IPS-18c (cell line): ENCODE data around the gene ADORA1.

ENCODE experiments used
- H3K4me3 ChIP-seq: 2 replicates; pipeline ENCODE4 v1.7.0; 2013; ENCODE audit warnings: low read depth, mild to moderate bottlenecking, low read length, moderate library complexity; ENCODE audit not compliant: insufficient read depth
- H3K9me3 ChIP-seq: one replicate; pipeline ENCODE4 v1.6.1; 2013; ENCODE audit warnings: mild to moderate bottlenecking, low read length, moderate library complexity; ENCODE audit not compliant: control insufficient read depth, insufficient read depth

ADORA1 gene

DNA sequence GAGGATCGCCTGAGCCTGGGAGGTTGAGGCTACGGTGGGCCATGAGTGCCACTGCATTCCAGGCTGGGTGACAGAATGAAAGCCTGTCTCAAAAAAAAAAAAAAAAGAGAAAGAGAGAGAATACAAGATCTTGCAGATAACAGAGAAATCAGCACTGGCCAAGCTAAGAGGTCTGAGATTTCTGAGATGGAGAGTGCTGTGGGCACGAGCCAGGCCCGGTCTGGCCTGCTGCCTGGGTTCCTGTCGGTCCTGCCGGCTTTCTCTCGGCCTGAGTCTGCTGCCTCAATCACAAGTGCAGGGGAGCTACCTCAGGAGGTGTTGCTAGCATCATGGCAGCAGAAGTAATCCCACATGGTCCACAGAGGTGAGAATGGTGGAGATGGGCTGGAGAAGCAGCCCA lies 19.0 kb downstream of the ADORA1 start:
- Histone ChIP-seq H3K4me3 (no peak overlapping the region), H3K9me3 (no peaks in the 10 kb centered on the region)

DNA sequence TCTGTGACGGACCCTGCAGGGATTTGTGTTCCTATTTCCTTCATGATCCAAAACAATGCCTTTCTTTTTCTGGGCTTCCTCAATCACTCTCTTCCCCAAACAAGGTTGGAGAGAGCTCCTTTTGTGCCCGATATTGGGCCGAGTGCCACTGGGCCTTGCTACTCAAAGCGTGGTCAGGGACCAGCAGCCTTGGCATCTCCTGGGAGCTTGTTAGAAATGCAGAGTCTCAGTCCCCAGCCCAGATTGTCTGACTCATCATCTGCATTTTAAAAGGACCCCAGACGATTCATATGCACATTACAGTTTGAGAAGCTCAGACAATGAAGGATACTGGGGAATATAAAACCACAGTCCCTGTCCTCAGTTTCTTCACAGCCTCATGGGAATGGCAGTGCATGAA lies 19.9 kb downstream of the ADORA1 start:
- Histone ChIP-seq H3K4me3 (no peak overlapping the region), H3K9me3 (no peaks in the 10 kb centered on the region)

DNA sequence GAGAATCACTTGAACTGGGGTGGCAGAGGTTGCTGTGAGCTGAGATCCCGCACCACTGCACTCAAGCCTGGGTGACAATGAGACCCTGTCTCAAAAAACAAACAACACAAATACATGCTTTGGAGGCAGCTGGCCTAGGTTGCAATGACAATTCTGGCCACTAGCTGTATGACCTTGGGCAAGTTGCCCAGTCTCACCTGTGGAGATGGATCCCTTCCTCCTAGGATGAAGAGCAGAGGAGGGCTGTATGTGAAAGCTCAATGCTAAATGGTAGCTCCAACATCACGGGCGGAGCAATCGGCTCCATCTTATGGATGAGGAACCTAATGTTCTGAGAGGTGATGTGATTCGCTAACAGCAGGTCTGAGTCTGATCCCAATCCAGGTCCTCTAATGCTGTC lies 20.6 kb downstream of the ADORA1 start:
- Histone ChIP-seq H3K9me3 (no peaks in the 10 kb centered on the region), H3K4me3 (no peak overlapping the region)

DNA sequence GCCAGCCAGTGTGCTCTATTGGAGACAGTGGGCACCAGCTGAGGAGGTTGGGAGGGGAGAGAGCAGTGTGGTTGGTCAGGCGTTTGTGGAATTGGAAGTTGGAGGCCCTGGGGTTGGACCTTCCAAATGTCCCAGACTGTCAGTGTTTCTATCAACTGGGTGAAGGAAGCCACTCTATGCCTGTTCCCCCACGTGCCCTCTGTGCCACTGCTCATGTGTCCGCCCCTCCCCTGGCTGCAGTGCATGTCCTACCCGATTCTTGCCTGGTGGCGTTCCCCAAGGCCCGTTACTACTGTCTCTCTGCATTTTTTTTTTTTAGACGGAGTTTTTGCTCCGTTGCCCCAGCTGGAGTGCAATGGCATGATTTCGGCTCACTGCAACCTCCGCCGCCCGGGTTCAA lies 21.1 kb downstream of the ADORA1 start:
- Histone ChIP-seq H3K9me3 (no peaks in the 10 kb centered on the region), H3K4me3 (no peak overlapping the region)

DNA sequence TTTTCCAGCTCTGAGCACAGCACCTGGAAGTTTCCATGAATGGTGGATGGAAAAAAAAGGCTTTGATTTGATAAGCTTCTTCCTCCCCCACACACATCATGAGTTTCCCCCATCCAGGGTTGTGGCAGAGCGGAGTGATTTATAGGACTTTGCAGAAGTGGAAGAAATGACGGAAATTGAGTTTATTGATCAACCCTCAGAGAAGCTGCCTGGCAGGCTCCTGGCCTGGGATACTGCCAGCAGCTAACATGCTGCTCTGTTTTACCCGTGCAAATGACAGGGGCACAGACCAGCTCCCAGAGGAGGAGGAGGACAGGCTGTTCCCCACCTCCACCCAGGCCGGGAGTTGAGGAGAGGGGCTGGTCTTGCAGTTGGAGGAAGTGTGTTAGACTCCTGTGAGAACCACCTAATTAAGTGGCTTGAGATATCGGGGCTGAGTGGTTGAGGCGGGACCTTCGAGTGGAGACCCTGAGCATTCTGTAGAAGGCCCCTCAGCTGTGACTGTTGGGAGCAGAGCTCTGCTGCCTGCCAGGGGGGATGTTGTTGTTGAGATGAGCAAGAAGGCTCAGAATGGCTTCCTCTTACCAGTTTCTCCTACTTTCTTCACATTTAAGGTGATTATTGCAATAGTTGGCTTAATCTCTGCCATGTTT lies 21.8 kb downstream of the ADORA1 start:
- Histone ChIP-seq H3K9me3 (no peaks in the 10 kb centered on the region), H3K4me3 (no peak overlapping the region)

DNA sequence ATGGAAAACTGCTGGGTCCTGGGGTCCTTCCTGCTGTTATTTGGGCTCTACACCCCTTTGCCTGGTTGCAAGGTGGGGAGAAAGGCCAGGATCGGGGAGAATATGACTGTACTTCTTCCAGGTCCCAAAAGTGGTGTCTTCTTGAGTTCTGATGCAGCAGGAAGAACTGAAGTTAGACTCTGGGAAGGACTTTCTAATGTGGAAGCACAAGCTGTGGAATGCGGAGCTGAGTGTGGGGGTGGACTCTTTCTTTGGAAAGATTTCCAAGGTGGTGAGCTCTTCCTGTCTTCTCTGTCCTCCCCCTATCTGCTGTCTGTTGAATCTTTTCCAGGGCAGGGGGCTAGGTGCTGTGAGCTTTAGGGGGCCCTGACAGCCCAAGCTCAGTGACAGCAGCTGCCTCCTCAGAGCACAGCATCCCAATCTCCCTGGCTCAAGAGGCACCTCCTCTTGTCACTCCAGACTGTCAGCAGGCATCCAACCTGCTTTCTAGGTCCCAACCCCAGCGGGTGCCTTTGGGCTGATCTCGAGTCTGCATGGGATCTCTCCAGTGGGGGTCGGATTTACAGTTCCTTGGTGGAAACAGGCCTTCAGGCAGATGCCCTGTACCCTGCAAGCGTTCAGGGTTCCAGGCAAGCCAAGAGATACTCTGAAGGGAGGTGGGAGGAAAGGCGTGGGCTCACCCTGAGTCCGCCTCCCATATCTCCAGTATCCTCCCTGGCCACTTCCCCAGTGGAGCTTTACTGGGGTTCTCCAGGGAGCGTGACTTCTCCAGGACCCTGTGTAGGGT lies 23.2 kb downstream of the ADORA1 start:
- Histone ChIP-seq H3K4me3 (no peak overlapping the region), H3K9me3 (no peaks in the 10 kb centered on the region)

DNA sequence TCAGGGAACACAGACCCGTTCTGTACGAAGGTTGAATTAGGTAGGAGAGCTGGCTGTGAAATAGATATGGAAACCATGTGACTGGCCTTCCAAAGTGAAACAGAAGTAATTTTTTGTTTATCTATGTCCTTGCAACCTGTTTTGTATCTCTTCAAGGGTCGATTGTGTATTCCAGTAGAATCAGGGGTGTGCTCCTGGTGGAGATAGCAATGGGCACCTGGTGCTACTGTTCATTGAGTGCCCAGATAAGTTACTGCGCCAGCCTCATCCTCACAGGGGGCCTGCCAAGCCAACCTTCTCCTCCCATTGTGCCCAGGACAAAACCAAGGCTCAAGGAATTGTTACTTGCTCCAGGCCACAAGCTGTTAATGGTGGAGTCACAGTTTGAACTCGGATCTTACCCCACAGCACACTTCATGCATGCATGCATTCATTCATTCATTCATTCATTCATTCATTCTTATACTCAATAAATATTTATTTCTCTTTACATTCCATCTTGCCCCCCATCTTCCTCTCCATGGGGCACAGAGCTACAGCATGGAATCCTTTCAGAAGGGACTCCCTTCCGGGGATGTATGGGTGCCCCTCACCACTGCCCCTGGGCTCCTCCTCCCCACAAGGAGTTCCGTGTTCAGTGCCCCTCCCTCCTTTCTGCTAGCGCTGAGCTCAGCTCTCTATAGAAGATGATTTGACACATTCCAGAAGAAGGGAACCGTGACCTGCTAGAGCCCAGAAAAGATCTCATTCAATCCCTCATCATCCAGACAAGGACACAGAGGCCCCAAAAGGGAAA lies 24.0 kb downstream of the ADORA1 start:
- Histone ChIP-seq H3K4me3 (no peak overlapping the region), H3K9me3 (no peaks in the 10 kb centered on the region)

DNA sequence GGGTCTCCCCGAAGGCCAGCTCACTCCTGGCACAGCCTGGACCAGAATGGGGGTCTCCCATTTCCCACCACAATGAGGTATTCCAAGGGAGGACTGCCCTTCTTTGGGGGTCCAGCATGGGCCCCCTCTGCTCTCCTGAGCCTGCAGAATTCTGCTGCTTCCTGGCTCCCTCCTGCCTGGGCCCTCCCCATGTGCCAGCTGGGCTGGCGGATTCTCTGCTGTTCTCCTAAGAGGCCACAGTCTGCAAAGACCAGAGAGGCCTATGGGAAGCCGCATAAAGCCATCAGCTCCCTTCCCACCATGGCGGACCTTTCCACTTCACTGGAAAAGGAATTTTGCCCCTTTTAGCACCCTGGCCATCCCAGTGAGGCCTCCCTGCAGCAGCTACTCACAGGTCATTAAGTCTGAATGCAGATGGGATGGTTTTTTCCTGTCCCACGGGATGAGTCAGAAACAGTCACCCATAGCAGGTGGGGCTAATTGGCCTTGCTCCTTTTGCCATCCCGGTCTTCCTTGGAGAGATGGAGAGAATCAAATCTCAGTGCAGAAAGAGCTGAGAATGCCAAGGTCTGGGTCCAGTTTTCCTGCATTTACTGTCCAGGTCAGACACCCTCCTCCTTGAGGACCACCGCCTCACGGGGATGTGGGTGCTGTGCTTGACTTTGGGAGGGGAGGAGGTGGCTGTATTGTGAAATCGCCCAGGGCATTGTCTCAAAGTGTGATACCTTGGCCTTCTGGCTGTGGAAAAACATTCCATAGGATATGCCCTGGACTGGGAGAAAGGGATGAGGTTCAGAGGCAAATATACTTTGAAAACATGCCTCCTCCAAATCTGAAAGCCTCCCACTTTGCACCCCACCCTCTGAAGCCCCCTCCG lies 24.9 kb downstream of the ADORA1 start:
- no peak overlapping the region for H3K4me3 ChIP-seq
- no peaks in the 10 kb centered on the region for H3K9me3 ChIP-seq

DNA sequence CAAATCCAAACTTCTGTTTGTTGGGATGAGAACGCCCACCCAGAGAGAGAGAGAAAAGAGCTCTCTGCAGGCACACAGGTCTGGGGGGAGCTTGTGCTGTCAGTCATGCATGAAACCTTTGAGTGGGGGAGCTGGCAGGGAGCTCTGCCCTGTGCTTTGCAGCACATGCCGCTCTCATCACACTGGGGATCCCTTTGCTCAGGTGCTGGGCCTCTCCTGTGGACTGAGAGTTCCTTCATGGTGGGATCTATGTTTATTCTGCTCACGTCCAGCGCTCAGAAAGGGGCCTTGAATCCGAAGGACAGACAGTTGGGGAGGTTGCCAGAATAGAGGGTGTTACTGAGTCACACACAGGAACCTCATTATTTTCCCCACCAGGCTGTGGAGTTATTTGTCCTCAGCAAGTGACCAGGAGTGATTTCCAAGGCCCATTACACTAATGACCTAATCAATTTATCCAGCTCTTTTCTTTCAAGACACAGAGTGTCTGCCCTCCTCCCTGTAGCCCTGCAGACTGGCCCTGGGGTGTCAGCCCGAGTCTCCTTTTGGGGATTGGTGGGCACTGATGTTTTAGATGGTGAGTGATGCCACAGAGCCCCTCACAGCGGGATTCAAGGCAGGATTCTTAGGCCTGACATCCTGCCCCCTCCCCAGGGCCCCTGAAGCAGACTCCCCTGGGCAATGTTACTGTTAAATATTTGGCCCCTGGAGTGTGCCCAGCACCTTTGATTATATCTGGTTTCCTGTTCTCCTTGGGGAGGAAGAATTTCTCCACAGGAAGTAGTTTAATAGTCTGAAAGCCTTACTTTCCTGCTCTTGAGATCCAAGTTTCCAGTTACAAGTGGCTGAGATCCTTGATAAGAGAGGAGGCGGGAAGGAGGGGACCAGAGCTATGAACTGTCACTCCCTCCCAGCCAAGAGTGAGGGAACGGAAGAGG lies 25.8 kb downstream of the ADORA1 start:
- Histone ChIP-seq H3K4me3 (no peak overlapping the region), H3K9me3 (no peaks in the 10 kb centered on the region)

DNA sequence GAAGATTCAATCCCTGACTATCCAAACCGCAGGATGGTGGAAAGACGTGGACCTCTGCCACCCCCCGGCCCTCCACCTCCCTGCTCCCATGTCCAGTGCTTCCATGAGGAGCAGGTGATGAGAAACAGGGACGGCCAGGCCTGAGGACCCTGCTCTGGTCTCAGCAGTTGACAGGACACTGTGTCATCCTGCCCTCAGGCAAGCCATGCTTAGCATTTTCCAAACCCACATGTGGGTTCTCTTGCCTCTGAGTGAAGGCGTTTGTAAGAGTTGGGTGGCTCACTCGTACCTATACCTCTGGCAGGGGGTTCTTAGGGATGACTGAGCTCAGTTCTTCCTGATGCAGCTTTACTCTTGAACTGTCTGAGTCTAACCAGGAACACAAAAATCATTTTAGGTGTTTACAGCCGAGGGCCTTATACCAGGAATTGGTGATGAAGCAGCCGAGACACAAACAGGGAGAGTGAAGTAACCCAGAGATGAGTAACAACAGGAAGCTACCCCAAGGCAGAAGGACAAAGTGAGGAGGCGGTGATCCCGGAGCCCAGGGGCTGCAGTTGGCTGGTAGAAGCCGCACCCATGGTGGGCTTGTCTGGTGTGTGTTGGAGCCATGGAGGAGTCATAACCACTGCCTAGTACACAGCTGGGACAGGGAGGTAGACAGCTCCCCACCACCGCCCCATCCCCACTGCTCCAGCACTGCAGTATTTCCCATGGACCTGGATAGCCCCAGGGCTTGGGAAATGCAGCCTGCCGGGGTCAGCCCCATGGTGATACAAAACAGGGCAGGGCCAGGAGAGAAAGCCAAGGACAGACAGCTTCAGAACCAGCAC lies 26.7 kb downstream of the ADORA1 start:
- Histone ChIP-seq H3K9me3 (no peaks in the 10 kb centered on the region), H3K4me3 (no peak overlapping the region)

DNA sequence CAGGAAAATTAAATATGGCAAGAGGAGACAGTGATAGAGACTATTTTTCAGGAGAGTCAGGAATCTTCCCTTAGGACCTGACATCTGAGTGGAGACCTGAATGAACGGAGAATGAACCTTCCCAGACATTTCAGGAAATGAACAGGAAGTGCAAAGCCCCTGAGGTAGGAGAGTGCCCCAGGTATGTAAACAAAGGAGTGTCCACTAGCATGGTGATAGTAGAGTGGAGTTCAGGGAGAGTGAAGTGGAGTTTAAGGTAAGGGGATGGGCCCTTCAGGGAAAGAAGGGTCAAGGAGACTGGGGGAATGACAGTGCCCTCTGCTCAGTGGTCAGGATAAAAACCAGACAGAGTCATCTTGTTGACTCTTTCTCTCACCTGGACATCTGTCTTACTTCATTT lies 28.8 kb downstream of the ADORA1 start:
- Histone ChIP-seq H3K4me3 (no peak overlapping the region), H3K9me3 (no peaks in the 10 kb centered on the region)

DNA sequence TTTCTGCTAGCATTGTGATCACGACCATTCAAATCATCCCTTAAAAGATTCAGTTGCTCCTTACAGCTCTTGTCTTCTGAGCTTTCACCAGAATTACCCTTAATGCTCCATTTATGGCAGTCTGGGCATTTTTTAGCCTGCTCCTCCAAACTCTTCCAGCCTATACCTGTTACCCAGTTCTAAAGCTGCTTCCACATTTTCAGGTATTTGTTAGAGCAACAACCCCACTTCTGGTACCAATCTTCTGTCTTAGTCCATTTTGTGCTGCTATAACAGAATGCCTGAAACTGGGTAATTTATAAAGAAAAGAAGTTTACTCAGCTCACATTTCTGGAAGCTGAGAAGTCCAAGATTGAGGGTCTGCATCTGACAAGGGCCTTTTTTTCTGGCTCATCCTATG lies 30.9 kb downstream of the ADORA1 start:
- Histone ChIP-seq H3K9me3 (no peaks in the 10 kb centered on the region), H3K4me3 (no peak overlapping the region)

DNA sequence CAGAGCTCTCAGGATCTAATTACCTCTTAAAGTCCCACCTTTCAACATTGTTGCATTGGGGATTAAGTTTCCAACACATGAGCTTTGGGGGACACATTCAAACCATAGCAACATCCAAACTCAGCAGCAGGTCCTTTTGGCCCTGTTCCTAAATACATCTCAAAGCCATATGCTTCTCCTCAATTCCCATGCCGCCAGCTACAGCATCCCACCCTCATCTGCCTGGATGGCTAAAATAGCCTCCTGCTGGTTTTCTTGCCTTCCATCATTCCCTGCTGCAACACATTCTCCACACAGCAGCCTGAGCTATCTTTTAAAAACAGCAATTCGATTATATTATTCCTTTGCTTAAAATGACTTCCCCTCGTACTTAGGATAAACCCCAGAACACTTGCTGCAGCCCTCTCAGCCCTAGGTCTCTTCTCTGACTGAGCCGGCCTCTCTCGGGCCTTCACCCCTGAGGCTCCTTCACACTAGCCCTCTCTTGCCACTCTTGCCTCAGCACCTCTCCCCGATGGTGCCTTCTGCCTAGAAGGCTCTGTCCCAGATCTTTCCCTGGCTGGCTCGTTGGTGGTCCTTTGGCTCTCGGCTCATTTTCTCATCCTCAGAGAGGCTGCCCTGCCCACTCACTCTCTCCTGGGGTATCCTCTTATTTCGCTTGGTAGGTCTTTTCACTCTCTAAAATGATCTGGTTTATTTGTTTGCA lies 31.6 kb downstream of the ADORA1 start:
- H3K9me3 ChIP-seq = no peaks in the 10 kb centered on the region
- H3K4me3 ChIP-seq = no peak overlapping the region

DNA sequence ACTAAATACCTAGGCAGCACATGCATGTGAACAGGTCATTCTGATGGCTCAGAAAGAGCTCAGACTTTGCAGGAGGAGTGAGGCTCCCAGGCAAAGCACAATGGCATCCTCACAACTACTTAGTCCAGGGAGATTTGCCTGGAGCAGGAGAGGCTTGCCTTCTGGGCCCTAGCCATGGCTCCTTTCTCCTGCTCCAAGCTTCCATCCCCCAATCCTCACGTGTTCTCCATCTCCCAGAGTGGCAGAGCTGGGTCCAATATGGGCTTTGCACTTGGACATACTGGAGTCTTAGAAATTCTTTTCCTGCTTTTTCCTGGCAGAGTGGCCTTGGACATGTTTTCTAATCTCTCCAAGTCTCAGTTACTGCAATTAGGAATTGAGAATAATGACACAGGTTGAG lies 32.3 kb downstream of the ADORA1 start:
- H3K4me3 ChIP-seq = no peak overlapping the region
- no peaks in the 10 kb centered on the region for H3K9me3 ChIP-seq

DNA sequence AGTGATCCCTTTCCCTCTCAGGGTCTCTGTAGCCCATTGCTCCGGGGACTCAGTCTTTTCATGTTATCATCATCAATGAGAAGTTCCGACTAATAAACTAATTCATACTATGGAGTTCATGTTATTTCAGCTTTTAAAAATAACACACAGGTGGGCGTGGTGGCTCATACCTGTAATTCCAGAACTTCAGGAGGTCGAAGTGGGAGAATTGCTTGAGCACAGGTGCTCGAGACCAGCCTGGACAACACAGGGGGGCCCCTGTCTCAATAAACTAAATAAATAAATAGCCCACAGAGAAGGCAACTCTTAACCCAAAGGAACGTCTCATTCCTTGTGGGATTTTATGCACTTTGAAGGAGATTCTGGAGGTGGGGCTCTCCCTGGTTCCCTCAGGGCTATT lies 33.6 kb downstream of the ADORA1 start:
- no peak overlapping the region for H3K4me3 ChIP-seq
- H3K9me3 ChIP-seq = no peaks in the 10 kb centered on the region
